Cardiac fibroblast (primary cell): ENCODE data around the gene TTLL12.
A peak's percentile ranks its signal among the peaks of the same experiment; 100 is the strongest.

ENCODE experiments used
- DNase-seq, 2 donors: peaks; one replicate each; pipeline versions ENCODE4 v3.0.0 to v3.0.0-alpha.2; 2010; ENCODE audit warnings: low read depth in 2 of 2
- H3K4me3 ChIP-seq, 2 donors: replicated peaks in 1 of 2; 1 replicate in 1 of 2; 2 replicates in 1 of 2; pipeline ENCODE4 v1.5.1; 2011; ENCODE audit warnings: low read depth in 2 of 2, low read length in 2 of 2, mild to moderate bottlenecking in 2 of 2, moderate library complexity in 1 of 2
- CTCF ChIP-seq: IDR thresholded peaks from one replicate; pipeline ENCODE4 v1.5.1; 2011; ENCODE audit warnings: low read depth, mild to moderate bottlenecking, low read length, inconsistent platforms

The TTLL12 gene

GRCh38 chr22:43230971-43231723 is 44.2 kb upstream of the TTLL12 start:
- TF ChIP-seq CTCF: peak; percentile 97
- peak; percentile 46 to 47 for DNase-seq
- no peak overlapping the region for H3K4me3 ChIP-seq

- TF ChIP-seq CTCF: no peak
- DNase-seq: no peak
Measured at GRCh38 chr22:43230571-43230970, 43.6 kb upstream of the TTLL12 start.

GRCh38 chr22:43228863-43229262 is 41.9 kb upstream of the TTLL12 start:
- H3K4me3 ChIP-seq: no peak overlapping the region
- no peak for DNase-seq
- no peak for TF ChIP-seq CTCF

More at GRCh38 chr22:43230571-43230970, 43.6 kb upstream of the TTLL12 start:
- H3K4me3 ChIP-seq: no peak overlapping the region

GRCh38 chr22:43228330-43228729 is 41.4 kb upstream of the TTLL12 start:
- TF ChIP-seq CTCF: peak; percentile 45
- peak; percentile 31 to 42 for DNase-seq
- H3K4me3 ChIP-seq: no peak overlapping the region

GRCh38 chr22:43227239-43227630 is 40.3 kb upstream of the TTLL12 start:
- no peak for TF ChIP-seq CTCF
- DNase-seq: no peak
- no peak overlapping the region for H3K4me3 ChIP-seq

GRCh38 chr22:43226377-43227238 is 39.7 kb upstream of the TTLL12 start:
- DNase-seq: peak in 1 of 2 donors; percentile 44
- no peak overlapping the region for H3K4me3 ChIP-seq
- TF ChIP-seq CTCF: no peak
